ENCODE data around the gene TERT.

DNA sequence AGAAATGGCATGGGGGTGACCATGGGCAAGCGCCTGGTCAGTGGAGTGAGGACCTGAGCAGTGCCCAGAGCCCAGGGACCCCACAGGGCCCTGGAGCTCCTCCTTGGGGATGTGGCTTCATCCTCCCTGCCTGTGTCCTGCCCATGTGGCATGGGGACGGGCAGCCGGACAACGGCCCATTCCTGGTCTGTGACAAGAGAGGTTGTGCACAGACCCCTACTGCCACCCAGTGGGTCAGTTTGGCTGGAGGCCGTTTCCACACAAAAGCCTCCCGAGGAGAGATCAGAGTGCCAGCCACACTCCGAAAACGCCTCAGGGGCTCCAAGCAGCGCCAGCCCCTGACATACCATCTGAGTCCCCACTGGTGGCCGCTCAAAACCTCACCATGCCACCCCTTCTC lies 49.9 kb downstream of the TERT start:
- TF ChIP-seq, protein P1, sequence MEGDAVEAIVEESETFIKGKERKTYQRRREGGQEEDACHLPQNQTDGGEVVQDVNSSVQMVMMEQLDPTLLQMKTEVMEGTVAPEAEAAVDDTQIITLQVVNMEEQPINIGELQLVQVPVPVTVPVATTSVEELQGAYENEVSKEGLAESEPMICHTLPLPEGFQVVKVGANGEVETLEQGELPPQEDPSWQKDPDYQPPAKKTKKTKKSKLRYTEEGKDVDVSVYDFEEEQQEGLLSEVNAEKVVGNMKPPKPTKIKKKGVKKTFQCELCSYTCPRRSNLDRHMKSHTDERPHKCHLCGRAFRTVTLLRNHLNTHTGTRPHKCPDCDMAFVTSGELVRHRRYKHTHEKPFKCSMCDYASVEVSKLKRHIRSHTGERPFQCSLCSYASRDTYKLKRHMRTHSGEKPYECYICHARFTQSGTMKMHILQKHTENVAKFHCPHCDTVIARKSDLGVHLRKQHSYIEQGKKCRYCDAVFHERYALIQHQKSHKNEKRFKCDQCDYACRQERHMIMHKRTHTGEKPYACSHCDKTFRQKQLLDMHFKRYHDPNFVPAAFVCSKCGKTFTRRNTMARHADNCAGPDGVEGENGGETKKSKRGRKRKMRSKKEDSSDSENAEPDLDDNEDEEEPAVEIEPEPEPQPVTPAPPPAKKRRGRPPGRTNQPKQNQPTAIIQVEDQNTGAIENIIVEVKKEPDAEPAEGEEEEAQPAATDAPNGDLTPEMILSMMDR (conservative IDR thresholded peaks at IDR 0.05; ENCODE audit: low read depth, low read length), result peak; percentile 42; the same call in 1 of the 2 replicates
- TF ChIP-seq EZH2 (IDR thresholded peaks at IDR 0.05; ENCODE audit: low read length, unreplicated experiment), result no peak

Measured in PC-3 (cell line).